HFFc6 (cell line): ENCODE data around the gene CD247. TPM values are rescaled to one million over a fixed set of nuclear protein-coding genes. Genes with fewer than 3 reads are reported as not detected.

Source experiments
- DNase-seq: peaks from one replicate; pipeline ENCODE4 v3.0.0-alpha.2; 2018
- H3K27ac Mint-ChIP-seq: 2 replicates; pipeline ENCODE4 v1.8.0; 2020; ENCODE audit warnings: mild to moderate bottlenecking, mixed read lengths
- H3K27me3 Mint-ChIP-seq: 2 replicates; pipeline ENCODE4 v1.8.0; 2021; ENCODE audit warnings: mild to moderate bottlenecking, moderate library complexity, mixed read lengths; ENCODE audit not compliant: insufficient read depth
- H3K36me3 Mint-ChIP-seq: 2 replicates; pipeline ENCODE4 v1.8.0; 2021; ENCODE audit warnings: low read depth, mixed read lengths
- H3K4me1 Mint-ChIP-seq: 2 replicates; pipeline ENCODE4 v1.8.0; 2020; ENCODE audit warnings: low read depth, mixed read lengths
- H3K4me3 Mint-ChIP-seq: 2 replicates; pipeline ENCODE4 v1.8.0; 2020; ENCODE audit warnings: mild to moderate bottlenecking, moderate library complexity, mixed read lengths
- H3K9me3 Mint-ChIP-seq: 2 replicates; pipeline ENCODE4 v1.8.0; 2020; ENCODE audit warnings: mild to moderate bottlenecking, mixed read lengths
- total RNA-seq, 6 experiments: library from RNA; stranded (reverse); fragmentation: NEBNext Ultra II Directional; extraction: Animal tissue kit (Norgen Biotek cat#: 25700); gene quantifications; 2 replicates in 1 of 6; 3 replicates in 5 of 6; pipeline ENCODE4 v1.2.3, GENCODE V29; 2021
- TF ChIP-seq, protein P1 (sequence below): fragments of 200-600 bp; sonication (generic); IDR thresholded peaks from 2 replicates; pipeline ENCODE4 v1.5.0; 2021; ENCODE audit warnings: antibody characterized with exemption, mild to moderate bottlenecking

The CD247 gene
- total RNA-seq, 6 experiments from 2014 or later = not detected

GRCh38 chr1:167469280-167469965 is 48.9 kb downstream of the CD247 start:
- Mint-ChIP-seq H3K9me3 (no peaks in the 10 kb centered on the region), H3K27me3 (peaks cover 25% of the 10 kb centered on the region), H3K4me3 (no peak overlapping the region), H3K36me3 (no peaks in the 10 kb centered on the region), H3K27ac (no peak overlapping the region), H3K4me1 (no peaks in the 10 kb centered on the region)
- no peak for DNase-seq
- TF ChIP-seq, protein P1, sequence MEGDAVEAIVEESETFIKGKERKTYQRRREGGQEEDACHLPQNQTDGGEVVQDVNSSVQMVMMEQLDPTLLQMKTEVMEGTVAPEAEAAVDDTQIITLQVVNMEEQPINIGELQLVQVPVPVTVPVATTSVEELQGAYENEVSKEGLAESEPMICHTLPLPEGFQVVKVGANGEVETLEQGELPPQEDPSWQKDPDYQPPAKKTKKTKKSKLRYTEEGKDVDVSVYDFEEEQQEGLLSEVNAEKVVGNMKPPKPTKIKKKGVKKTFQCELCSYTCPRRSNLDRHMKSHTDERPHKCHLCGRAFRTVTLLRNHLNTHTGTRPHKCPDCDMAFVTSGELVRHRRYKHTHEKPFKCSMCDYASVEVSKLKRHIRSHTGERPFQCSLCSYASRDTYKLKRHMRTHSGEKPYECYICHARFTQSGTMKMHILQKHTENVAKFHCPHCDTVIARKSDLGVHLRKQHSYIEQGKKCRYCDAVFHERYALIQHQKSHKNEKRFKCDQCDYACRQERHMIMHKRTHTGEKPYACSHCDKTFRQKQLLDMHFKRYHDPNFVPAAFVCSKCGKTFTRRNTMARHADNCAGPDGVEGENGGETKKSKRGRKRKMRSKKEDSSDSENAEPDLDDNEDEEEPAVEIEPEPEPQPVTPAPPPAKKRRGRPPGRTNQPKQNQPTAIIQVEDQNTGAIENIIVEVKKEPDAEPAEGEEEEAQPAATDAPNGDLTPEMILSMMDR = no peak

DNA sequence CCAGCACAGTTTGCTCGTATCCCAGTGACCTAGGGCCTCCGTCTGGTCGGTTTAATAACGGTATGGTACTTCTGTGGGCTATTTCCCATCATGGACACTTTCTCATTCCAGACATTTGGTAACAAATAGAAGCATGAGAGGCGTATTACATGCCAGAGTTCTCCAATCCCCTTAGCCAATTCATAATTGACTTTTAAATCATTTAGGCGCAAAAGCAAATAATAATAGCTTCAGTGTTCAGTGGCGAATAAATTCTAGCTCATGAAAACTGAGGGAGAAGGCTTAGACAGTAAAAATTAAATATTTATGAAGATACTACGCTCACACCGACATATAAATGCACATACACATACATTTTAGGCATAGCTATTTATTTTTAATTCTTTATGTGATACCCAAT is 50.6 kb downstream of the CD247 start:
- Mint-ChIP-seq H3K4me1 (no peaks in the 10 kb centered on the region), H3K27ac (no peak overlapping the region; the same call in 1 of the 2 replicates), H3K4me3 (no peak overlapping the region), H3K36me3 (no peaks in the 10 kb centered on the region), H3K27me3 (peaks cover 29% of the 10 kb centered on the region), H3K9me3 (no peaks in the 10 kb centered on the region)
- DNase-seq = no peak
- TF ChIP-seq, protein P1 = no peak

DNA sequence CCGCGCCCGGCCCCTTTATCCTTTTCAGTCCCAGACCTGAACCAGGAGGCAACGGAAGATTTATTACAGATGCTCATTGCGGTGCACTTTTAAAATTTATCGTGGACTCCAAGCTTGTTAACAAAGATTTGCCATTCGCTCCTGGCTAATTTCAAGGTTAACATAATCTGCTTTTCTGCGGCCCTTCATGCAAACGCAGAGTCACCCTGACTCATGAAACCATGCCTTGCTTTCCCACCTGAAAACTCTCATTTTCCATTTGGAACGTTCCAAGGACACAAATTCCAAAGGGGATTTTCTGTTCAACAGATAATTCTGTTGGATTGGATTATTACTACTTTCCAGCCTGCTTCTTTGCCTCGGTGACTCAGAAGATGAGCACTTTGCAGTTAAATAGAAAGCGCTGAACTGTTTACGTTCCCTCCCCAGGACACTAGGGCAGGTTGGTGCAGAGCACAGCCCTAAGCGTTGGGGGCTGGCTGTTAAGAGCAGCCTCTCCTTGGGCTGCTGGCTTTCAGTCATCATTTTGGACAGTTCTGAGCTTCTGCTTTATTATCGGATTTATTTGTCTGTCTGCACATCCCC is 51.1 kb downstream of the CD247 start:
- Mint-ChIP-seq H3K36me3 (no peaks in the 10 kb centered on the region), H3K4me1 (no peaks in the 10 kb centered on the region), H3K9me3 (no peaks in the 10 kb centered on the region), H3K27me3 (peaks cover 24% of the 10 kb centered on the region), H3K27ac (no peak overlapping the region; the same call in 1 of the 2 replicates), H3K4me3 (no peak overlapping the region)
- TF ChIP-seq, protein P1 = no peak
- DNase-seq = no peak

DNA sequence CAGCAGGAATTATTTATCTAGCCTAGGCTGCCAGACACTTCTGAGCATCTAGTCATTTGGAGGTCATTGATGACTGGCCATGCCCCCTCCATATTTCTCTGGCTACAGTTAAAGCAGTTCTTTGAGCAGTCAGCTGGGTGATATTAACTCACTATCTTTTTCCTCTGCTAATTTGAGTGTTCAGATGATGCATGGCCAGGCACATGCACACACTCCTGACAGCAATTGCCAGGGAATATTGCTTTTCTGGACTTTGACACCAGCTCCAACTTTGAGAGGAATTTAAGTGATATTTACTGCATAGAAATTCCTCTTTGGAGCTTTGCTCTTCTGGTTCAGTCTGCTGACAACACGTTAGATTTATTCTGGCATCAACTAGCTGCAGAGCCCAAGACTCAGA is 52.6 kb downstream of the CD247 start:
- TF ChIP-seq, protein P1 = no peak
- Mint-ChIP-seq H3K27me3 (peaks cover 17% of the 10 kb centered on the region), H3K27ac (no peak overlapping the region), H3K36me3 (no peaks in the 10 kb centered on the region), H3K9me3 (no peaks in the 10 kb centered on the region), H3K4me3 (no peak overlapping the region), H3K4me1 (no peaks in the 10 kb centered on the region)
- DNase-seq = no peak

DNA sequence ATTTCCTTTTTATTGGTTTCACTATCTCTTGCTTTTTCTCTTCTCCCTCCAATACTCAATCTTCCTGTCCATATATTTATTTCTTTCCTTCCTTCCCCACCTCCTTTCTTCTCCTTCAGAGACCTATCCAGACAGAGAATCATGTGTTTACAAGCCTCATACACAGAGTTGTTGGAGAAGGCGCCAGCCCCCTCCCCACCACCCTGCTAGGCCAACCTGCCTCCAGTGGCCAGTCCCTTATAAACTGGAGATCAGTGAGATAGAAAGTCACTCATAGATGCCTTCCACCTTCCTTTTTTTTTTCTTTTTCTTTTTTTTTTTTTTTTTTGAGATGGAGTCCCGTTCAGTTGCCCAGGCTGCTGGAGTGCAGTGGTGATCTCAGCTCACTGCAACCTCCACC is 53.3 kb downstream of the CD247 start:
- H3K27ac Mint-ChIP-seq = no peak overlapping the region
- H3K4me1 Mint-ChIP-seq = no peaks in the 10 kb centered on the region
- H3K36me3 Mint-ChIP-seq = no peaks in the 10 kb centered on the region
- TF ChIP-seq, protein P1 = no peak
- H3K4me3 Mint-ChIP-seq = no peak overlapping the region
- H3K9me3 Mint-ChIP-seq = no peaks in the 10 kb centered on the region
- peaks cover 22% of the 10 kb centered on the region for H3K27me3 Mint-ChIP-seq
- DNase-seq = no peak
